Ramos (cell line): ENCODE data around the gene AKAP8.
"Not testable (repeated sequence)": the region's sequence is repeated elsewhere in the genome, so short reads cannot be mapped to it uniquely, and the experiment has no call there.

Source experiments
- in situ Hi-C: fragments of 300-500 bp; cut with MboI; formaldehyde crosslinking; loops from one replicate; pipeline ENCODE4 v1.14.3; 2022; ENCODE audit warnings: low sequenced_read_pairs; ENCODE audit not compliant: unreplicated experiment

AKAP8 gene

GRCh38 chr19:15352535-15352934 lies 27.1 kb downstream of the AKAP8 start:
- in situ Hi-C loops: loop anchor here (25.0 kb wide), 1 partner anchor 90 kb away; no protein-coding TSS in a partner anchor

DNA sequence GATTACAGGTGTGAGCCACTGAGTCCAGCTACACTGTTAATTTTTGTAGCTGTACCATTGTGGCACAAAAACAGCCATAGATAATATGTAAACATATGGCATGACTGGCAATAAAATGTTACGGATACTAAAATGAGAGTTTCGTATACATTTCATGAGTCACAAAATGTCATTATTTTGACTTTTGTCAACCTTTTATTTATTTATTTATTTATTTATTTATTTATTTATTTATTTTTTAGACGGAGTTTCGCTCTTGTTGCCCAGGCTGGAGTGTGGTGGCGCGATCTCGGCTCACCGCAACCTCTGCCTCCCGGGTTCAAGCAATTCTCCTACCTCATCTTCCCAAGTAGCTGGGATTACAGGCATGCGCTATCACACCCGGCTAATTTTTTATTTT lies 38.3 kb downstream of the AKAP8 start:
- in situ Hi-C loops: not testable (repeated sequence)

GRCh38 chr19:15340086-15340485 lies 39.5 kb downstream of the AKAP8 start:
- in situ Hi-C loops: no loop called here

DNA sequence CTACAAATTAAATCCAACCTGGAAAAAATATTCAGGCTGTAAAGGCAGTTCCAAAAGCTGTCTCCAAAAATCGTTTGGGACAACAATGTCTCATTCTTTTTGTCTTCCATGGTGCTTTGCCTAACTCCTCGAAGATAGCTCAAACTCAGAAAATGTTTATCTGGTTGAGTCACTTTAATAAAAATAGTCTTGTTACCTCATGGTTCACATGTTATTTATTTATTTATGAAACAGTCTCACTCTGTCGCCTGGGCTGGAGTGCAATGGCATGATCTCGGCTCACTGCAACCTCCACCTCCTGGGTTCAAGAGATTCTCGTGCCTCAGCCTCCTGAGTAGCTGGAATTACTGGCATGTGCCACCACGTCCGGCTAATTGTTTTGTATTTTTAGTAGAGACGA lies 42.4 kb downstream of the AKAP8 start:
- in situ Hi-C loops: no loop called here

DNA sequence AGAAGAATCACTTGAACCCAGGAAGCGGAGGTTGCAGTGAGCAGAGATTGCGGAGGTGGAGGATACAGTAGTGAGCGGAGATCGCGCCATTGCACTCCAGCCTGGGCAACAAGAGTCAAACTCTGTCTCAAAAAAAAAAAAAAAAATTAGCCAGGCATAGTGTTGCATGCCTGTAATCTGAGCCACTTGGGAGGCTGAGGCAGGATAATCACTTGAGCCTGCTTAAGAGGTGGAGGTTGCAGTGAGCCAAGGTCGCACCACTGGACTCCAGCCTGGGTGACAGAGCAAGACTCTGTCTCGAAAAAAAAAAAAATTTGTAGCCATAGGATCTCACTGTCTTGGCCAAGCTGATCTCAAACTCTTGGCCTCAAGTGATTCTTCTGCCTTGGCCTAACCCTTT lies 43.6 kb downstream of the AKAP8 start:
- in situ Hi-C loops: not testable (repeated sequence)

DNA sequence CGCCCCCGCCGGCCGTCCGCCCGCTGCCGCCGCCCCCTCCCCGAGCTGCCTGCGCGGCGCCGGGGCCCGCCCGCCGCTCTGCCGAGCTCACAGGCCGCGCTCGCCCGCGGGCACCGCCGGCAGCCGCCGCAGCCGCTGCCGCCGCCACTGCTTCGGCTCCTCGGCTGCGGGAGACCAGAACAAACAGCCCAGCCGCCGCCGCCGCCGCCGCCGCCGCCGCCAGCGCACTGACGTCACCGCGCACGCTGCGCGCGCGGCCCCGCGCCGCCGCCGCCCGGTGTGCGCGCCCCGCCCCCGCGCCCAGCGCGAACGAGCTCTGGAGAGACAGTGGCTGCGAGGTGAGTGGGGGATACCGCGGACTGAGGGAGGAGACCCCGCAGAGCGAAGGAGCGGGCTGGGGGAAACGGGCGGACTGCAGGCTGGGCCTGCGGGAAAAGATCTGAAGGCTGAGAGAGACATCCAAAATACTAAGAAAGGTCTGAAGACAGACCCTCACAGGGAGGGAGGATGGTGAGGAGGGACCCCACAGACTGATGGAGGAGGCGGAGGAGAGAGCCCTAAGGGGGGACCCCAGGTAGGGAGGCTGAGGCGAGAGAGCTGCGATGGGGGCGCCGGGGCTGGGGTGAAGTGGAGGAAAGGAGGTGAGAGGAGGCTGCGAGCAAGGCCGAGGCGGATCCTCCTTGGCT lies 47.1 kb downstream of the AKAP8 start, which contains the start of gene BRD4:
Gene BRD4 (minus strand): TSS at position 229 of the 686 bp plus-strand sequence. CDS start 59,440 bp downstream, outside the sequence.
- in situ Hi-C loops: no loop called here

DNA sequence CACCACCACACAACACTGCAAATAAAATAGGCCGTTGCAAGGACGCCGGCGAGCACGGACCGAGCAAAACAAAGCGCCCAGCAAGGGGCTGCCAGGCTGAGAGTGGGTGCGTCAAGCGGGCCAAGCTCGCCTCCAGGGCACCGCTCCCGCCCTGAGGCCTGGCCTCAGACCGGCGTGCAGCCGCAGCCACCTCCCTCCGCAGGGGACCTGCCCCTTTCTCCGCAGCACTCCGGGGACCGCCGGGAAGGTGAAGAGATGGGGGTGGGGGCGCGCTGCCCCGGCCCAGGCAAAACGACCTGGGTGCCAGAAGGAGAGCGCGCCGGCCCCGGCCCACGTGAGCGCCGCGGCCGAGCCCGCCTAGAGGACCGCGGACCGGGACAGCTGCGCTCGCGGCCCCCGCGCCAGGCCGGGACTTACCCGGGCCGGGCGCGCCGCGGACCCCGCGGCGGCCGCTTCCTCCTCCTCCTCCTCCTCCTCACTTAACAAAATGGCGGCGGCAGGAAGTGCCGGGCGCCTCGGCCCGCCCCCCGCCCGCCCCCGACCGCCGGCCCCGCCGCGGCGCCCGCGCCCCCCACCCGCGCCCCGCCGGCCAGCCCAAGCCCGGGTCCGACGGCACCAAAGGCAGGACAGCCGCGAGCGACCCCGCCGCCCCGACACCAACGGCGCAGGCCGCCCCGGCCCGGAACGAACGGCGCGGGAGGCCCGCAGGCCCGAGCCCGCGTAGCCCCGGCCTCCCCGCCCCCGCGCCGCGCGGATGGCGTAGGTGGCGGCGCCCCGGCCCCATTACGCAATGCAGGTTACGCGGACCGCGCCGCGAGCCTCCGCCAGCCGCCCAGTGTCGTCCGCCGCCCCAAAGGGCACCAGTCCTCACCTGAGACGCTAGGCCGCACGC lies 47.9 kb downstream of the AKAP8 start:
- in situ Hi-C loops: no loop called here

GRCh38 chr19:15330801-15331418 lies 48.7 kb downstream of the AKAP8 start:
- in situ Hi-C loops: no loop called here

GRCh38 chr19:15328312-15328711 lies 51.3 kb downstream of the AKAP8 start:
- in situ Hi-C loops: no loop called here

GRCh38 chr19:15324791-15325519 lies 54.6 kb downstream of the AKAP8 start:
- in situ Hi-C loops: no loop called here

DNA sequence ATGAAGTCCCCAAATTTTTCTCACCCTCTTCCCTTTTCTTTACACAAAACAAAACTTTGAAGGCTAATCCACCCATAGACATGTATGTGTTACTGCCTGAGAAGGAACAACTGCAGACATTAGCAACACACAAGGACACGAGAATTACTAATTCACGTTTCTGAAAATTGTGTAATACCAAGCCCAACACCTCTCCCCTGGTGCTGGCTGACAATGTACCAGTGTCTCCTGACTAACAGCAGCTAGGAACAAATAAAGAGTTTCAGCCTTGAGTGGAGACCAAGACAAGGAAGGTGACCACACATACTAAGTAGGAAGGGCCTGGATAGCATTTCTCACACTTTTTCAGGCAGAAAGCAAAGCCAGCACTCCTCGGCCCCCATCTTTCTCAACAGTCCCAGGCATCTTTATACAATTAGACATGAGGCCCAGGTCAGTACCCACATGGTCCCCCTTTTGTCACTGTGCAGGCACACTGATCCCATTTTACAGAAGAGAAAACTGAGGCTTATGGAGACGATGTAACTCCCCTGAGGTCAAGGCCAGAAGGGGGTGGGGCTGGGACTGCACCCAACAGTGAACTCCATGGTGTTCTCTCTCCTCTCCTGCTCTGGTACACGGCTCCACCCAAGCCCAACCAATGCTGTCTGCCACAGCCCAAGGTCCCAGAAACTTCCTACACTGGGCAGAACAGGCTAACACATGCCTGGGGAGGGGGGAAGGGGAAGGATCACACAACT lies 55.9 kb downstream of the AKAP8 start:
- in situ Hi-C loops: no loop called here

DNA sequence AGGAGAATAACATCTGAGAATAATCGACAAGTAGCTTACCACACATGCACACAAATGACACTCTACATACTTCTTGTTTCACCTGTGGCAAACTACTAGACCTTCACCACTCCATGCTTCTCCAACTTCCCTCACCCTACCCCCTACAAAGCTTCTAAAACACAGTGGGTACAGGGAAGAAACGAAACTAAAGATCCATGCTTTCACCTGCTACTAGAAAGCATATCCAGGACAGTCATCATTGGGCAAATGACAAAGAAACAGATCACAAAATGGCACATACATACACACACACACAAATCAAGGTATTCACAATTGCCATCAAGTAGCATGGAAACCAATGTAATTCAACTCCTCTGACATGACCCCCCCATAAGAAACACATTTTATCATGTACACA lies 57.8 kb downstream of the AKAP8 start:
- in situ Hi-C loops: no loop called here

GRCh38 chr19:15320116-15320515 lies 59.5 kb downstream of the AKAP8 start:
- in situ Hi-C loops: no loop called here

GRCh38 chr19:15318241-15318691 lies 61.3 kb downstream of the AKAP8 start:
- in situ Hi-C loops: no loop called here

GRCh38 chr19:15317392-15318071 lies 62.1 kb downstream of the AKAP8 start:
- in situ Hi-C loops: no loop called here

GRCh38 chr19:15316498-15316897 lies 63.1 kb downstream of the AKAP8 start:
- in situ Hi-C loops: no loop called here

DNA sequence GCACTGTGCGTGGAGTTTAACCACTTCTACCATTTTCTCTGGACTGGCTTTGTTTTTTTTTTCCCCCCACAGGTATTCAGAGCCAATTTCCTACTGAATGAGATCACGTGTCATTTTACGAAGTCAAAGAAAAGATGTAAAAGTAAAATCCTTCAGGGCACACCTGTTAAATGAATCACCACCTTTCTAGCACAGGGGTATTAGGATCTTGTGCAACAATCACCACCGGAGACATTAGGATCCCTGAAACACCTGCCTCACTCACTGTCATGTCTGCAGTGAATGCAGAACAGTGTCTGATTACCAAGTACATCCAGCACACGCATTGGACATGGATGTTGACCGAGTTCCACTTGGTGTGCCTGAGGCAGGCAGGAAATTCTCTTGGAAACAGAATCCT lies 64.5 kb downstream of the AKAP8 start:
- in situ Hi-C loops: no loop called here

GRCh38 chr19:15313649-15314279 lies 65.8 kb downstream of the AKAP8 start:
- in situ Hi-C loops: no loop called here

DNA sequence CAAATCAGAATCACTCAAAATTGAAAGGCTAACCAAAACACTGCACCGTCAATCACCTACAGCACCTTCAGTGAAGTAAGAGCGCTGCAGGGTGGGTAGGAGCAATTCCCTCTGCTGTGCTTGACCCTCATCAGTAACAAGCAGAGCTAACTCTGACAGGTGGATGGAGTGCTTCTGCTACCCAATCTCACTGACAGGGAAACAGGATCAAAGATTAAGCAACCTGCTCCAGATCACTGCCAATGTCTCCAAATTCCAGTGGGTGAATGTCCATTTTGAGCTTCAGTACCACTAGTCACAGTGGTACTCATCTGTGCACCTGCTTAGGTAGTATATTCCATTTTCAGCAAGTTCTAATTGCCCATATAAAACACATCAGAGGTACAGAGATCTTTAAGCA lies 72.4 kb downstream of the AKAP8 start:
- in situ Hi-C loops: no loop called here
